KOPT-K1 (cell line): ENCODE results near the gene NEURL1B.
A peak's percentile ranks its signal among the peaks of the same experiment; 100 is the strongest.

Source experiments
- H3K27ac ChIP-seq: fragments of 200-600 bp; sonication (generic); 2 replicates; pipeline ENCODE4 v1.5.1; 2016; ENCODE audit warnings: antibody characterized with exemption, mild to moderate bottlenecking, low read depth, low read length; ENCODE audit not compliant: poor library complexity, severe bottlenecking
- H3K36me3 ChIP-seq: fragments of 200-600 bp; sonication (generic); 2 replicates; pipeline ENCODE4 v1.5.1; 2017; ENCODE audit warnings: antibody characterized with exemption, mild to moderate bottlenecking, low read length, moderate library complexity; ENCODE audit not compliant: insufficient read depth
- H3K9me3 ChIP-seq: fragments of 200-600 bp; sonication (generic); 2 replicates; pipeline ENCODE4 v1.5.1; 2017; ENCODE audit warnings: antibody characterized with exemption, low read length, mild to moderate bottlenecking; ENCODE audit not compliant: insufficient read depth, poor library complexity, severe bottlenecking

NEURL1B gene, protein sequence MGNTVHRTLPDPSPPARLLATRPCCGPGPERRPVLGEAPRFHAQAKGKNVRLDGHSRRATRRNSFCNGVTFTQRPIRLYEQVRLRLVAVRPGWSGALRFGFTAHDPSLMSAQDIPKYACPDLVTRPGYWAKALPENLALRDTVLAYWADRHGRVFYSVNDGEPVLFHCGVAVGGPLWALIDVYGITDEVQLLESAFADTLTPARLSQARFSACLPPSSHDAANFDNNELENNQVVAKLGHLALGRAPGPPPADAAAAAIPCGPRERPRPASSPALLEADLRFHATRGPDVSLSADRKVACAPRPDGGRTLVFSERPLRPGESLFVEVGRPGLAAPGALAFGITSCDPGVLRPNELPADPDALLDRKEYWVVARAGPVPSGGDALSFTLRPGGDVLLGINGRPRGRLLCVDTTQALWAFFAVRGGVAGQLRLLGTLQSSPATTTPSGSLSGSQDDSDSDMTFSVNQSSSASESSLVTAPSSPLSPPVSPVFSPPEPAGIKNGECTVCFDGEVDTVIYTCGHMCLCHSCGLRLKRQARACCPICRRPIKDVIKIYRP

GRCh38 chr5:172640822-172641358, at the start of gene NEURL1B:
Gene NEURL1B, plus strand, starts transcription at chr5:172641263. Its CDS starts 144 bp downstream, at chr5:172641407.
- Histone ChIP-seq H3K27ac (peak within 1 kb of the TSS; percentile 59), H3K9me3 (no peaks in the 10 kb centered on the region)

GRCh38 chr5:172591636-172592035, 49.4 kb upstream of the NEURL1B start:
- Histone ChIP-seq H3K27ac (no peak overlapping the region), H3K9me3 (no peaks in the 10 kb centered on the region)

More at GRCh38 chr5:172640822-172641358, at the start of gene NEURL1B:
- no peaks in the 10 kb centered on the region for H3K36me3 ChIP-seq

DNA sequence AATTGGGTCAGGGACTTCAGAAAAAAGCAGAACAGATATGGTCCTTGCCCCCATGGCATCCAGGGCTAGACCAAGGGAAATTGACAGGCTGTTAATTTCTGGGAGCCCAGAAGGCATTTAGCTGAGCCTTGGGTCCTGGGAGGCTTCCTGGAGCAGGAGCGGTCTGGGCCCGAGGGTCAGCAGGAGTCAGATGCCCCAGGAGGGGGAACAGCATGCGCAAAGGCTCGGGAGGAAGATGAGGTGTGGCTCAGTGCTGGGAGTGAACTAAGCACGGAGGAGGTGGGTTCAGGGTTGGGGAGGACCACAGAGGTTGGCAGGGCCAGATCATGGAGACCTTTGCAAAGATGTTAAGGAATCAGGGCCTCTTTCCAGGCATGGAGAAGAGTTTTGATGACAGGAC, 48.2 kb upstream of the NEURL1B start:
- Histone ChIP-seq H3K36me3 (no peaks in the 10 kb centered on the region), H3K9me3 (no peaks in the 10 kb centered on the region), H3K27ac (no peak overlapping the region)

More at GRCh38 chr5:172591636-172592035, 49.4 kb upstream of the NEURL1B start:
- H3K36me3 ChIP-seq, result no peaks in the 10 kb centered on the region

DNA sequence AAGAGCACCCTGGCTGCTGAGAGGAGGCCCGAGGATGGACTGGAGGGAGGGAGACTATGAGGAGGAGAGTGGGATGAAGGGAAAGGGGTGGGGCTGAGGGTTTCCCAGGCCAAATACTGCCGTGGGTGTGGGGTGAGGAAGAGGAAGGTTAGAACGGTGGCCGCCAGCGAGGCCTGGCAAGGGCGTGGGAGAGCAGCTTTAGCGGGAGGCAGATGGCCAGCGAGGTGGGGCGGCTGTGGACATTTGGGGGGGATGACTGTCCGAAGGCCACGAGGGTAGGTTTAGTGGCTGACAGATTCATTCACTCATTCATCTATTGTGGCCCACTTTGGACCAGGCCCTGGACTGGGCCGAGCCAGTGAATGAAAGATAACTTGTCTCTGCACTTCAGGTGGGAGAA, 47.8 kb upstream of the NEURL1B start:
- Histone ChIP-seq H3K27ac (no peak overlapping the region), H3K36me3 (no peaks in the 10 kb centered on the region)

DNA sequence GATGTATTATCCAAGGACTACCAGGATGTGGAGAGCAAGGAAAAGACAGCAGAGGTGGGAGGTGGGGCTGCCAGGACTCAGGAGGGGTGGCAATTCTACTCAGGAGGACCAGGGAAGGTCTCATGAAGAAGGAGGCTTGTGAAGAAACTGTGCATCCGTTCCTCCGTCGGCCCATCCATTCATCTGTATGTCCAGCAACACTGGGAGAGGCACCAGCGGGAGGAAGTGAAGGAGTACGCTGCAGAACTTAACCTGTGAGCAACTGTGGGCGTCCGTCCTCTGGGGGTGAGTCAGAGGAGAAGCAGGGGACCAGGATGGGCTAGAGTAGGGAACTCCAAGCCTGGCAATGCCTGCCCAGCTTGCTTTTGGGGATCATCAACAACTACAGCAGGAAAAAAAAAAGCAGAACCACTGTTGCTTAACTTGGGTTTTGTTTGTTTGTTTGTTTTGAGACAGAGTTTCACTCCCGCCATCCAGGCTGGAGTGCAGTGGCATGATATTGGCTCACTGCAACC, 47.3 kb upstream of the NEURL1B start:
- Histone ChIP-seq H3K36me3 (no peaks in the 10 kb centered on the region), H3K27ac (no peak overlapping the region)

More for the DNA sequence above, 47.8 kb upstream of the NEURL1B start:
- no peaks in the 10 kb centered on the region for H3K9me3 ChIP-seq

GRCh38 chr5:172594431-172594830, 46.6 kb upstream of the NEURL1B start:
- H3K27ac ChIP-seq, result no peak overlapping the region
- H3K36me3 ChIP-seq, result no peaks in the 10 kb centered on the region
- no peaks in the 10 kb centered on the region for H3K9me3 ChIP-seq

More for the DNA sequence above, 47.3 kb upstream of the NEURL1B start:
- H3K9me3 ChIP-seq, result no peaks in the 10 kb centered on the region

GRCh38 chr5:172594867-172595466, 46.1 kb upstream of the NEURL1B start:
- H3K27ac ChIP-seq, result no peak overlapping the region
- H3K9me3 ChIP-seq, result no peaks in the 10 kb centered on the region
- no peaks in the 10 kb centered on the region for H3K36me3 ChIP-seq

- no peaks in the 10 kb centered on the region for H3K9me3 ChIP-seq
- H3K36me3 ChIP-seq, result no peaks in the 10 kb centered on the region
- H3K27ac ChIP-seq, result no peak overlapping the region
Measured at GRCh38 chr5:172595596-172596455, 45.2 kb upstream of the NEURL1B start.

DNA sequence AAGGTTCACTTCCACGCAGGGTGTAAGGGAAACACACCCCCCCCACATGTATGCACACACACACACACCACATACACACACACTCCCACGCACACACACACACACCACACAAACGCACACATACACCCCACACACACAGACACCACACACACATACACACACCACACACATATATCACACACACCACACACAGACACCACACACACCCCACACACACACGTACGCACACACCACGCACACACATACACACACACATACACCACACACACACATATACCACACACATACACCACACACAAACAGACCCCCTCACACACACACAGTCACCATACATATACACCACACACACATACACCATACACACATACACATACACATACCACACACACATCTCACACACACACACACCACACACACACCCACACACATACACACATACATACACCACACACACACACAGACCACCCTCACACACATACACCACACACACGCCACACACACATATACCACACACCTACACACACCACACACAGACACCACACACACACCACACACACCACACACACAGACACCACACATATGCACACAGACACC, 44.3 kb upstream of the NEURL1B start:
- Histone ChIP-seq H3K27ac (no peak overlapping the region), H3K9me3 (no peaks in the 10 kb centered on the region), H3K36me3 (no peaks in the 10 kb centered on the region)

- Histone ChIP-seq H3K36me3 (no peaks in the 10 kb centered on the region), H3K27ac (no peak overlapping the region)
Measured at GRCh38 chr5:172597755-172598155, 43.3 kb upstream of the NEURL1B start.

GRCh38 chr5:172598251-172599203, 42.5 kb upstream of the NEURL1B start:
- H3K27ac ChIP-seq, result no peak overlapping the region
- no peaks in the 10 kb centered on the region for H3K9me3 ChIP-seq
- H3K36me3 ChIP-seq, result no peaks in the 10 kb centered on the region

More at GRCh38 chr5:172597755-172598155, 43.3 kb upstream of the NEURL1B start:
- H3K9me3 ChIP-seq, result no peaks in the 10 kb centered on the region

GRCh38 chr5:172599204-172599567, 41.9 kb upstream of the NEURL1B start:
- H3K36me3 ChIP-seq, result no peaks in the 10 kb centered on the region
- H3K9me3 ChIP-seq, result no peaks in the 10 kb centered on the region
- no peak overlapping the region for H3K27ac ChIP-seq

GRCh38 chr5:172600571-172600970, 40.5 kb upstream of the NEURL1B start:
- Histone ChIP-seq H3K27ac (no peak overlapping the region), H3K9me3 (no peaks in the 10 kb centered on the region), H3K36me3 (no peaks in the 10 kb centered on the region)
